Fibroblast of skin of left quadriceps (primary cell): ENCODE data around the gene NME5.

Experiments
- DNase-seq, 2 experiments: peaks; one replicate each; pipeline ENCODE4 v3.0.0-alpha.2; 2013; ENCODE audit warnings: low read depth in 2 of 2

Gene NME5

GRCh38 chr5:138132543-138132942 is 6.7 kb downstream of the NME5 start:
- DNase-seq = no peak

DNA sequence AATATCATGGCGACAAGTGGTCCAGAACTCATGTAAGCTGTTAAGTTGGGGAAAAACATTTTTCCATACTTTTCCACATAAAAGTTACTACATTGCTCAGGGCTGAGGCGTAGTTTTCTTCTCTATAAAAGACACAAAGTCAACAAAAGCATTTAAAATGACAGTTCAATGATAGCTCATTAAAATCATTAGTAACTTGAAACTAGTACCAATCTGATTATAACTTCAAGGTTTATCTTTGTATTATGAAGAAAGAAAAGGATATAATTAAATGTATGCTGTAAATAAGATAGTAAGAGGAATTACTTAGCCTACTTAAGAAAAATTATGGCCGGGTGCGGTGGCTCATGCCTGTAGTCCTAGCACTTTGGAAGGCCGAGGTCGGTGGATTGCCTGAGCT is 9.9 kb downstream of the NME5 start:
- DNase-seq = no peak

GRCh38 chr5:138128334-138128733 is 10.9 kb downstream of the NME5 start:
- no peak for DNase-seq

- DNase-seq = no peak
Observed at GRCh38 chr5:138115254-138115653, 24.0 kb downstream of the NME5 start.

DNA sequence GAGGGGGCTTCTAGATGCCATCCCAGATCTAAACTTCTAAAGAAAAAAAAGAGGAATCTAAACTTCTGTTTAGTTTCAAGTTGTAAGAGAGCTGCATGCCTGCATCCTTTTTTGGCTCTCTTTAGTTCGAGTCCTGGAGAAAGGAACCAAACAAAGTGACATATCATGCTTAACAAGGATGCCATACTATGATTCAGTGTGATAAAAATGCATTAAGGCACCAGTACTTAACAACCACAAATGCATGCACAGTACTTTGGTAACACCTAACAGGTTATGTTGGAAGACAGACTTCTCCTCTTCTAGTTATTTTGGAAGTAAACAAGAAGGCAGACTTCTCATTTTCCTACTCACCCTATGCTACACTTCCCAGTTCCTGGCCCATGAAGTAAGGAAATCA is 27.3 kb downstream of the NME5 start:
- no peak for DNase-seq

DNA sequence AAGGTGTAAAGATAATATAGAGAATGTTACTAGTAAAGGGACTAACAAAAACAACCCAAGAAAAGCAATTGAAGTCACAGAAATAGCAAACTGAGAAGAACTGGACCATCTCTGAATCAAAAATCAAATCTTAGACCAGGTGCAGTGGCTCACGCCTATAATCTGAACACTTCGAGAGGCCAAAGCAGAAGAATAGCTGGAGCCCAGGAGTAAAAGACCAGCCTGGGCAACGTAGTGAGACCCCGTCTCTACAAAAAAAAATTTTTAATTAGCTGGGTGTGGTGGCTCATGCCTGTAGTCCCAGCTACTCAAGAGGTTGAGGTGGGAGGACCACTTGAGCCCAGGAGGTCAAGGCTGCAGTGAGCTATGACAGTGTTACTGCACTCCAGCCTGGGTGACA is 28.0 kb downstream of the NME5 start:
- DNase-seq = no peak

- no peak for DNase-seq
Observed at GRCh38 chr5:138110266-138110963, 28.8 kb downstream of the NME5 start.

GRCh38 chr5:138109463-138110265 is 29.6 kb downstream of the NME5 start:
- no peak for DNase-seq

GRCh38 chr5:138107213-138107612 is 32.0 kb downstream of the NME5 start:
- DNase-seq = no peak

DNA sequence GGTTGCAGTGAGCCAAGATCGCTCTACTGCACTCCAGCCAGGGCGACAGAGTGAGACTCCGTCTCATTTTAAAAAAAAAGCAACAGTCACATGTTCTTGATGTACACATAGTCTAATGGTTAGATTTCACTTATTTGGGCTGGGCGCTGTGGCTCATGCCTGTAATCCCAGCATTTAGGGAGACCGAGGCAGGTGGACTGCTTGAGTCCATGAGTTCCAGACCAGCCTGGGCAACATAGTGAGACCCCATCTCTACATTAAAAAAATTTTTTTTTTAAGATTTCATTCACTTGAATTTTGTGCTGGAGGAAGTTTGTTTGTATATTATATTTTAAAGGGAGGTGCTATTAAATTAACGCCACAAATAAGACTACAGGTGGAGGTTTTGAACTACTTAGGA is 33.5 kb downstream of the NME5 start:
- DNase-seq = no peak

DNA sequence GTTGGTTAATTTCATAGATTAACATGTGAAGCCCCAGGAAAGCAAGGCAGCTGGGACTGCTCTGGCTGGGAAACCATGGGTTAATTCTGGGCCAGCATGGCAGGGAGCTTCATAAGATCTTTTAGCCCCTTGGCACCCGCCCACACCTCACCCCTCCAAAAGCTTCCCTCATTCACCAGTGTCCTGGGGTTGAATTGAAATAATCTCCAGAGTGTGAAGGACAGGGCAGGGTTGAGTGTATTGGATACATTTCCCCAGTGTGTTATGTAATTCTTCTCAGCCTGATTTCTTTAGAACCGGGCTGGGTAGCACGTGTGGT is 36.0 kb downstream of the NME5 start:
- DNase-seq = no peak

GRCh38 chr5:138102454-138103318 is 36.5 kb downstream of the NME5 start:
- DNase-seq = no peak

DNA sequence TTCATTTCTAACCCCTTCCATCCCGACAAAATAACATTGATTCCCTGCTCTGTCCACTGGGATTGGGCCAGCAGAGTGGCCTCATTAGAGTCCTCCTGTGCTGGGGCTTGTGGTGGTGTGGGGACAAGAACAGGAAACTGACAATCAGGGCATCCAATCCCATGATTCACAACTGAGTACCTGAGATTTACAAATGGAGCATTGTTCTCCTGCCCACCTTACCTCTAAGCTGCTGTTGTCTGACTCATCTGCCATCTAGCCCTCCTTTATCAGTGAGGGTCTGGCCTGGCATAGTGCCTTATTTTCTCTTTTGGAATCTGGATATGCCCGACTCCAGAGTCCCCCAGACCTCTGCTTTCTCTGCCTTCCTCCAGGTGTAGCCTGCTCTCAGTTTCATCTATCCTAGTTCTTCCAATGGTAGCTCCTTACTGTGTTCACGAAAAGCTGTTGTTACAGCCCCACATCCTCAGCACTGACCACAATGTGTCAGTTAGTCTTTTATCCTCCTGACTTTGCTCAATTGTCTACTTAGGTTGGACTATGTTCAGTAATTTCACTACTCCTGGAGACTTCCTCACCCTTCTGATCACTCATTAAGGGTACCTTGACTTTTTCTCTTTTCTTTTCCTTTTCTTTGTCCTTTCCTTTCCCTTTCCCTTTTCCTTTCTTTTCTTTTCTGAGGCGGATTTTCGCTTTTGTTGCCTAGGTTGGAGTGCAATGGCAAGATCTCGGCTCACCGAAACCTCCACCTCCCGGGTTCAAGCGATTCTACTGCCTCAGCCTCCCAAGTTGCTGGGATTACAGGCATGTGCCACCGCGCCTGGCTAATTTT is 42.0 kb downstream of the NME5 start:
- no peak for DNase-seq

- no peak for DNase-seq
Observed at GRCh38 chr5:138096363-138096762, 42.9 kb downstream of the NME5 start.

- no peak for DNase-seq
Observed at GRCh38 chr5:138095100-138095907, 43.9 kb downstream of the NME5 start.

DNA sequence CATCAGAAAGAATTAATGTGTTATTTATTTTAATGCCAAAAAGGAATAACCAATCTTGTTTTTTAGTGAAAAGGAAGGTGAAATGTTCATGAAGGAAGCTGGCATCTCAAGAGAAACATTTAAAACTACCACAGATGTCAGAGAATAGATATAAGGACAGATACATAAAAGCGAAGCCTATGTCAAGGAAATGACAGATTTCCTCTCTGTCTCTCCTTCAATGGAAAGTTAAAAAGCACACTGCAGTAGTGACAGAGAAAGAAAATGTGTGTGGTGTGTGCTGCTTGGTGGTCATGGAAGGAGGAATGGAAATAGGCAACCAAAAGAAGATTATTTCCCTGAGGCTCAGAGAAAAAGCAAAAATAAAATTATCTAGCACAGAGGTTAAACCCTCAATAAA is 46.2 kb downstream of the NME5 start:
- no peak for DNase-seq

DNA sequence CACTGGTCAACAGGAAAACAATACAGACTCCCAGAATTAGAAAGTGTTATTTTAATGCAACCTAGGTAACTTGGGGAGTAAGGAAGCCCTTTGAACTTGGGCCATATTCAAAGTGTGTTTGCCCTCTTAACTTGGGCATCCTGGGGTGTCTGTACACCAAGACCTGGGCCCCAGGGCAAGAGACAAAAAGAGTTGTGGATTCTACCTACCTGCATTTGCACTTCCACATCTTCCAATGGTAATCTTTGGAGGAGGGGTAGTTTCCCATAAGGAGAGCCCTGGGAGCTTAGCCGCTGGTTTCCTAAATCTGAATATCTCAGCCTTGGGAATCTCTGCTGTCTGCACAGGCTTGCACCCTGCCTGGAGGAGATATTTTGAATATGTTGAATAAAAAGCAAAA is 46.9 kb downstream of the NME5 start:
- no peak for DNase-seq

- DNase-seq = no peak
Observed at GRCh38 chr5:138091685-138092084, 47.5 kb downstream of the NME5 start.

DNA sequence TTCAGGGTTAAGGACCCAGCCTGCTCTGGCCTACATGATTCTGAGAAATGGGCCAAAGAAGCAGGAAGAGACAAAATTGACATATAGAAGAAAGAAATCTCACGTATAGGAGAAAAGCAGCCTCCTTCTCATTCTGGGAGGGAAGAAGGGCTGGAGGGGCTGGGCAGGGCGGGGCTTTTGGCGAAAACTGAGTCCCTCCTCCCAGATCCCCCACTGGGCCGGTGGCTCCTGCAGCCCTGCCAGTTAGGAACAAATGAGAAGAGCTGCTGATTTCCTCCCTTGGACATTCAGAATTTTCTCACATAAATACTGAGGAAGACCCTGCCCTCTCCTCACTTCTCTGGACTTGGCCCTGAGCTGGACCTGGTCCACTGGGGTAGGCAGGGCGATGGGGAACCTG is 55.5 kb downstream of the NME5 start, which contains the start of gene WNT8A:
Gene WNT8A, plus strand, starts transcription at position 332 of the 400 bp plus-strand sequence. CDS start 95 bp downstream, outside the sequence.
- no peak for DNase-seq

DNA sequence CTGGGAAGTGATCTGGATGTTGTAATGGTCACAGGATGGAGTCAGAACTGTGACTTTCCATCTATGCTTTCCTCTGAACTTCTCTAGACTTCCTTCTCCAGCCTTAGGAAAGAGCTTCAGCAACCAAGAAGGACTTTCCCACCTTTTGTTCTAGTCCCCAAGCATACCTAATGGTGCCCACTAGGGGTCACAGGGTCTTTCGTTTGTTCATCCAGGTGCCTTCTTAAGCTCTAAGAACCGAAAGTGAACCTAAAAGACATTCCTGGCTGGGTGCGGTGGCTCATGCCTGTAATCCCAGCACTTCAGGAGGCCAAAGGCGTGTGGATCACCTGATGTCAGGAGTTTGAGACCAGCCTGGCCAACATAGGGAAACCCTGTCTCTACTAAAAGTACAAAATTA is 57.2 kb downstream of the NME5 start:
- no peak for DNase-seq
